Upper lobe of right lung (tissue), 1 donor: Measurements from ENCODE around the gene COX20. TPM values are rescaled to one million over a fixed set of nuclear protein-coding genes. Genes with fewer than 3 reads are reported as not detected.
"Not testable (repeated sequence)": the region's sequence is repeated elsewhere in the genome, so short reads cannot be mapped to it uniquely, and the experiment has no call there.

ENCODE experiments used
- ATAC-seq: fragments of 200-7000 bp; cut with Tn5 transposase; one replicate; pipeline ENCODE4 v1.9.1; 2020; ENCODE audit warnings: mild to moderate bottlenecking, moderate library complexity
- DNase-seq: peaks from one replicate; pipeline ENCODE4 v3.0.0-alpha.2; 2020
- H3K27ac ChIP-seq: fragments of 200-600 bp; one replicate; pipeline ENCODE4 v1.8.0; 2022
- H3K27me3 ChIP-seq: fragments of 200-600 bp; one replicate; pipeline ENCODE4 v1.8.0; 2022; ENCODE audit warnings: mild to moderate bottlenecking
- H3K36me3 ChIP-seq: fragments of 200-600 bp; one replicate; pipeline ENCODE4 v1.8.0; 2022
- H3K4me1 ChIP-seq: fragments of 200-600 bp; one replicate; pipeline ENCODE4 v1.8.0; 2022
- H3K4me3 ChIP-seq: fragments of 200-600 bp; one replicate; pipeline ENCODE4 v1.8.0; 2022; ENCODE audit warnings: mild to moderate bottlenecking
- H3K9me3 ChIP-seq: fragments of 200-600 bp; one replicate; pipeline ENCODE4 v1.8.0; 2022
- CTCF ChIP-seq: fragments of 200-600 bp; IDR thresholded peaks from one replicate; pipeline ENCODE4 v1.8.0; 2022; ENCODE audit warnings: antibody characterized with exemption
- intact Hi-C: fragments of 100-400 bp; cut with DNase I; formaldehyde crosslinking; loops from one replicate; pipeline ENCODE4 v1.11.0; 2022
- total RNA-seq: library from RNA; stranded (reverse); fragmentation: NEBNext Ultra II Directional; extraction: Animal tissue kit (Norgen Biotek cat#: 25700); gene quantifications from one replicate; pipeline ENCODE4 v1.2.1, GENCODE V29; 2021
- donor health status: DM: no; HTN: yes; CAD: no; lungs with severe emphysema.

Gene COX20
- total RNA-seq, 1 donor from 2014 or later: 25.0 TPM

DNA sequence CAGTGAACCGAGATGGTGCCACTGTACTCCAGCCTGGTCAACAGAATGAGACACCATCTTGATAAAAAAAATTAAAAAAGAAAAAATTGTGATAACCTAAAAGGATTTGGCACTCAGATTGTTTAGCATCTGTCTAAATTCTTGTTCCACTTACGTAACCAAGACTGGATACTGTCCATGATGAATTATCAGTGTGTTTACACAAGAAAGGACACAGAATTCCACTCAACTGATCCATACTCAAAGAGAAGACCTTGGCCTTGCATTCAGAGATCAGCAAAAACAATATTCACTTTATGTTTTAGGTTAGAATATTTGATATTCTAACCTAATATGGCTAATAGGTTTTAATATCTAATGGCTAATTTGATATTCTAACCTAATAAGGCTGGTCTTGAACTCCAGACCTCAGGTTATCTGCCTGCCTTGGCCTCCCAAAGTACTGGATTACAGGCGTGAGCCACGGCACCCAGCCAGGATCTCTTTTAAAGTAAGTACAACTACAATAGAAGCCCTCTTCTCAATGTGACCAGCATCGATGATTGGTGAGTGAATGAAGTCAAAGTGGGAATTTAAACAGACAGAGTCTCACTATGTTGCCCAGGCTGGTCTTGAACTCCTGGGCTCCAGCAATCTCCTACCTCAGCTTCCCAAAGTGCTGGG lies 43.1 kb upstream of the COX20 start:
- Histone ChIP-seq H3K9me3 (no peaks in the 10 kb centered on the region), H3K36me3 (no peaks in the 10 kb centered on the region), H3K4me1 (no peaks in the 10 kb centered on the region), H3K4me3 (no peak overlapping the region), H3K27ac (no peak overlapping the region), H3K27me3 (no peaks in the 10 kb centered on the region)
- no peak for ATAC-seq
- TF ChIP-seq CTCF: no peak
- no peak for DNase-seq
- intact Hi-C loops: no loop called here

DNA sequence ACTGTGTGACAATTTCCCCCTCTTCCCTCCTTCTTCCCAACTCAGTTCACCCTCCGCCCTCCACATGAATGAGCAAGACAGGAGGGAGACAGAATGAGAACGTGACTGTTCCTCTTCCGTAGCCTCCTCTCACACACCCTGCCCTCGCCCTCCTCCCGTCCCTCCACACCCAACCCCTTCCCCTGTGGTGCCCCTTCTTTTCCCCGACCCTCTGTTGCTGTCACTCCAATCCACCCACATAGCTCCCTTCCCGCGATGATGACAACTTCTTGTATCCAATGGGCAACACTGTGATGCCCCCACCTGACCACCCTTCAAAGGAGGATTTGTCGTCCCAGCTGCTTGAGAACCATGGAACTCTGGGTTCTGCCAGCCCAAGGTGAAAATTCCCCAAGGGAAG lies 41.4 kb upstream of the COX20 start:
- Histone ChIP-seq H3K4me3 (no peak overlapping the region), H3K36me3 (no peaks in the 10 kb centered on the region), H3K9me3 (no peaks in the 10 kb centered on the region), H3K27ac (no peak overlapping the region), H3K4me1 (no peaks in the 10 kb centered on the region), H3K27me3 (no peaks in the 10 kb centered on the region)
- ATAC-seq (no peak), DNase-seq (no peak)
- intact Hi-C loops: no loop called here
- TF ChIP-seq CTCF: no peak

DNA sequence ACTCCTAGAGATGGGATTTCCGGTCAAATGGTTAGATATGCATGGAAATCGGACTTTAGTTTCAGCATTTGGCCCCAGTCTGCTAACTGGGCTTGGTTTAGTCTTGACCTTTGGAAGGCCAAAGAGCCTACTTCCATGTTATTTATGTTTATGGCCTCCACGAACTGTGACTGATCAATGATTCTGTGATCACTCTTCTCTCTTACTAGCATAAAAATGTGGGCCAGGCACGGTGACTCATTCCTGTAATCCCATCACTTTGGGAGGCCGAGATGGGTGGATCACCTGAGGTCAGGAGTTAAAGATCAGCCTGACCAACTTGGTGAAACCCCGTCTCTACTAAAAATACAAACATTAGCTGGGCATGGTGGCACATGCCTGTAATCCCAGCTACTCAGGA lies 40.9 kb upstream of the COX20 start:
- ATAC-seq, H3K27ac ChIP-seq, intact Hi-C loops, DNase-seq, H3K27me3 ChIP-seq, H3K9me3 ChIP-seq, H3K4me1 ChIP-seq, H3K4me3 ChIP-seq, H3K36me3 ChIP-seq: not testable (repeated sequence)

- H3K36me3 ChIP-seq: no peaks in the 10 kb centered on the region
- no peak for DNase-seq
- H3K4me1 ChIP-seq: no peaks in the 10 kb centered on the region
- ATAC-seq: peak; percentile 92
- intact Hi-C loops: loop anchor here (2.0 kb wide), 1 partner anchor 194 kb away; no protein-coding TSS in a partner anchor
- H3K27me3 ChIP-seq: no peaks in the 10 kb centered on the region
- H3K9me3 ChIP-seq: no peaks in the 10 kb centered on the region
- peak; percentile 93 for TF ChIP-seq CTCF
- no peak overlapping the region for H3K27ac ChIP-seq
- no peak overlapping the region for H3K4me3 ChIP-seq
Observed at GRCh38 chr1:244796719-244797406, 38.6 kb upstream of the COX20 start.

GRCh38 chr1:244800821-244801220 lies 34.6 kb upstream of the COX20 start:
- Histone ChIP-seq H3K9me3 (no peaks in the 10 kb centered on the region), H3K4me3 (no peak overlapping the region), H3K27ac (no peak overlapping the region), H3K27me3 (no peaks in the 10 kb centered on the region), H3K36me3 (no peaks in the 10 kb centered on the region), H3K4me1 (no peaks in the 10 kb centered on the region)
- no peak for TF ChIP-seq CTCF
- intact Hi-C loops: no loop called here
- ATAC-seq (no peak), DNase-seq (no peak)

DNA sequence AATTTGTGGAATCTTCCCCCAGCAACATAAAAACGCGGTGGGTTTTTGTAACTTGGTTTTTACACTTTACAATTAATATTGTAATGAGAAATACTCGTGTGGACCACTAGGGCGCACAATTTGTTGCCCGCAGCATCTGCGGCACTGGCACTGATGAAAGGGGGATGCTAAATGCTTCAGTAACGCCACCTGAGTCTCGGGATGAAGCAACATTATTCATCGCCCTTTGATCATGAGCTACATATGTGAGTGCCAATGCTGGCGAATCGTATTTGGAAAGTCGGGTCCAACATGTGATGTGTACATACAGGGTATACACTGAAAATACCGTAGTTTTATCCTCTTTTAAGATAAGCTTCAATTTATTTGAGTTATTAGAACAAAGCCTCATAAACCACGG lies 34.2 kb upstream of the COX20 start:
- Histone ChIP-seq H3K4me1 (no peaks in the 10 kb centered on the region), H3K27me3 (no peaks in the 10 kb centered on the region), H3K27ac (no peak overlapping the region), H3K4me3 (no peak overlapping the region), H3K9me3 (no peaks in the 10 kb centered on the region), H3K36me3 (no peaks in the 10 kb centered on the region)
- intact Hi-C loops: no loop called here
- peak; percentile 62 for TF ChIP-seq CTCF
- no peak for DNase-seq
- ATAC-seq: peak; percentile 80
